Lung (tissue), 12 donors: ENCODE results near the gene KCNQ4. TPM values are rescaled to one million over a fixed set of nuclear protein-coding genes. Genes with fewer than 3 reads are reported as not detected.

Experiments used
- ATAC-seq: fragments of 200-7000 bp; cut with Tn5 transposase; one replicate; pipeline ENCODE4 v1.9.1; 2020; ENCODE audit warnings: moderate number of reproducible peaks; ENCODE audit not compliant: insufficient read depth, low FRiP score
- DNase-seq, 3 donors: peaks; one replicate each; pipeline ENCODE4 v3.0.0-alpha.2; 2013 to 2017
- H3K27ac ChIP-seq, 2 donors: one replicate each; pipeline ENCODE4 v1.5.1; 2013; ENCODE audit warnings: mild to moderate bottlenecking in 2 of 2, moderate library complexity in 2 of 2, control low read depth in 1 of 2, inconsistent platforms in 1 of 2, low read depth in 1 of 2, low read length in 1 of 2
- H3K27me3 ChIP-seq, 3 donors: one replicate each; pipeline ENCODE4 v1.5.1; 2013; ENCODE audit warnings: low read length in 2 of 3; ENCODE audit not compliant: control insufficient read depth in 3 of 3, insufficient read depth in 3 of 3
- H3K36me3 ChIP-seq, 4 donors: one replicate each; pipeline ENCODE4 v1.5.1; 2013; ENCODE audit warnings: low read length in 4 of 4, mild to moderate bottlenecking in 1 of 4, moderate library complexity in 1 of 4; ENCODE audit not compliant: control insufficient read depth in 4 of 4, insufficient read depth in 4 of 4
- H3K4me1 ChIP-seq, 5 donors: one replicate each; pipeline ENCODE4 v1.5.1; 2013; ENCODE audit warnings: low read length in 5 of 5, mild to moderate bottlenecking in 2 of 5, moderate library complexity in 1 of 5; ENCODE audit not compliant: control insufficient read depth in 5 of 5, insufficient read depth in 5 of 5
- H3K4me3 ChIP-seq: one replicate; pipeline ENCODE4 v1.5.1; 2013; ENCODE audit warnings: mild to moderate bottlenecking, control low read depth, moderate library complexity
- H3K9ac ChIP-seq, 2 donors: one replicate each; pipeline ENCODE4 v1.5.1; 2013; ENCODE audit warnings: low read length in 2 of 2, control low read depth in 1 of 2; ENCODE audit not compliant: insufficient read depth in 1 of 2
- H3K9me3 ChIP-seq, 4 donors: one replicate each; pipeline ENCODE4 v1.5.1; 2013; ENCODE audit warnings: low read length in 3 of 4, mild to moderate bottlenecking in 1 of 4, moderate library complexity in 1 of 4; ENCODE audit not compliant: control insufficient read depth in 4 of 4, insufficient read depth in 3 of 4
- CTCF ChIP-seq: IDR thresholded peaks from 2 replicates; pipeline ENCODE4 v1.5.1; 2012; ENCODE audit warnings: mild to moderate bottlenecking; ENCODE audit errors: control extremely low read depth, extremely low read depth
- WGBS, 2 donors: extraction: QIAGEN DNeasy Blood & Tissue Kit; methylation state at CpG; one replicate each; pipeline ENCODE4 v1.1.7; 2013; 5-methylcytosine and 5-hydroxymethylcytosine counted together
- polyA plus RNA-seq, 2 donors: library from polyadenylated mRNA; stranded (reverse); fragments of 200-250 nt; gene quantifications; one replicate each; pipeline ENCODE4 v1.2.1, GENCODE V29; 2013
- total RNA-seq, 2 donors: library from RNA; depleted of rRNA in 1 of 2; stranded (reverse); fragments of >200 nt in 1 of 2; gene quantifications; one replicate each; pipeline ENCODE4 v1.2.1, GENCODE V29; 2014 to 2021
- donor health status: control.
- donor health status: control.
- donor health status: Bipolar disorder and iron deficiency.
- donor health status: healthy.
- donor health status: DM: yes; HTN: yes; CAD: no.

The KCNQ4 gene
- total and polyA plus RNA-seq, 4 donors: 0.54 to 0.98 (median 0.59) TPM

GRCh38 chr1:40840526-40841323 lies 57.1 kb downstream of the KCNQ4 start:
- TF ChIP-seq CTCF: no peak
- no peaks in the 10 kb centered on the region for H3K36me3 ChIP-seq
- 32 to 52% methylated on average over 6 of the region's 6 CpGs for WGBS, 2 donors
- peaks cover 0 to 4% (median 0%) of the 10 kb centered on the region in 4 donors for H3K9me3 ChIP-seq
- ATAC-seq (no peak), DNase-seq (no peak)
- peaks cover 0 to 12% (median 0%) of the 10 kb centered on the region in 5 donors for H3K4me1 ChIP-seq
- H3K27me3 ChIP-seq: no peaks in the 10 kb centered on the region
- no peak overlapping the region for H3K9ac ChIP-seq
- no peak overlapping the region for H3K4me3 ChIP-seq
- H3K27ac ChIP-seq: no peak overlapping the region

GRCh38 chr1:40841602-40842001 lies 58.0 kb downstream of the KCNQ4 start:
- ATAC-seq: no peak
- Histone ChIP-seq H3K36me3 (no peaks in the 10 kb centered on the region), H3K9me3 (peaks cover 0 to 4% (median 0%) of the 10 kb centered on the region in 4 donors), H3K4me1 (peaks cover 0 to 12% (median 0%) of the 10 kb centered on the region in 5 donors), H3K27ac (no peak overlapping the region), H3K9ac (no peak overlapping the region), H3K4me3 (no peak overlapping the region), H3K27me3 (no peaks in the 10 kb centered on the region)
- no peak for DNase-seq
- 80 to 82% methylated on average over 7 of the region's 7 CpGs for WGBS, 2 donors
- no peak for TF ChIP-seq CTCF

- H3K4me3 ChIP-seq: no peak overlapping the region
- no peak for DNase-seq
- 72 to 96% methylated on average over 4 of the region's 4 CpGs for WGBS, 2 donors
- no peak overlapping the region for H3K27ac ChIP-seq
- peaks cover 0 to 4% (median 0%) of the 10 kb centered on the region in 4 donors for H3K9me3 ChIP-seq
- H3K36me3 ChIP-seq: no peaks in the 10 kb centered on the region
- no peak overlapping the region for H3K9ac ChIP-seq
- H3K27me3 ChIP-seq: no peaks in the 10 kb centered on the region
- TF ChIP-seq CTCF: no peak
- peaks cover 0 to 12% (median 0%) of the 10 kb centered on the region in 5 donors for H3K4me1 ChIP-seq
- ATAC-seq: no peak
Measured at GRCh38 chr1:40842207-40842606, 58.6 kb downstream of the KCNQ4 start.

- 95 to 98% methylated on average over 3 of the region's 3 CpGs for WGBS, 2 donors
- TF ChIP-seq CTCF: no peak
- Histone ChIP-seq H3K9ac (no peak overlapping the region), H3K27ac (no peak overlapping the region), H3K27me3 (no peaks in the 10 kb centered on the region), H3K9me3 (peaks cover 0 to 4% (median 0%) of the 10 kb centered on the region in 4 donors), H3K4me1 (peaks cover 0 to 12% (median 0%) of the 10 kb centered on the region in 5 donors), H3K4me3 (no peak overlapping the region), H3K36me3 (no peaks in the 10 kb centered on the region)
- ATAC-seq (no peak), DNase-seq (no peak)
Measured at GRCh38 chr1:40842691-40843090, 59.1 kb downstream of the KCNQ4 start.
